ENCODE results near the gene TIAM2.
"Not testable (repeated sequence)": the region's sequence is repeated elsewhere in the genome, so short reads cannot be mapped to it uniquely, and the experiment has no call there.

The TIAM2 gene

DNA sequence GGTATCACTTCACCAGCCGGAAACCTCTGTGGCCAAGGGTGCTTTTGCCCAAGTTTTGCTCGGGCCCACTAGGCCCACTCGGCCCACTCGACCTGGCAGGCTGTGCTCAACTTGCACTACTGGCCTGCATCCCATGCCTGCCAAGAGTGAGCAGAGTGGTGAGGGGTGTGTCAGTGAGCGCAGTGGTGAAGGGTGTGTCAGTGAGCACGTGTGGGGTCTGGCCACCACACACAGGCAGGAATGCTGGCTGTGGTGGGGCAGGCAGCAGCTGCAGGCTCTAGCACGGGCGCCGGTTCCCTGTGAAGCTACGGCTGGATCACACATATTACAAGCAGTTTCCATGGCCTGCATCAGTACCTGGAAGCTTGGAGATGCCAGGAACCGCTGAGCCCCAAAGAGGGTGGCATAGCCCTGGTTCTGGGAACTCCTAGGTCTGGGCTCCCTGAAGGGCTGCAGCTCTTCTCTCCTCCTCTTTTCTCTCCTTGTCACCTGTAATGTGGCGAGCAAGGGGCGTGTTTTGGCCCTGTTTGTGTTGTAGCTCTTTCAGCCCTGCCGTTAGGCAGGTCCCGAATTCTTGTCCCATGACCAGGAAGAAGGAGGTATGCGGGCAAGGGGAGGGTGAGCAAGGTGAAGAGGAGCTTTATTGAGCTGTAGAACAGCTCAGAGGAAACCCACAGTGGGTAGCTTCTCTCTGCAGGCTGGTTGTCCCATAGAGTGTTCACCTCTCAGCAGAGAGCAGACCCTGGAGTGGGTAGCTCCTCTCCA, 217.7 kb downstream of the TIAM2 start:
- DNase-seq, result no peak

DNA sequence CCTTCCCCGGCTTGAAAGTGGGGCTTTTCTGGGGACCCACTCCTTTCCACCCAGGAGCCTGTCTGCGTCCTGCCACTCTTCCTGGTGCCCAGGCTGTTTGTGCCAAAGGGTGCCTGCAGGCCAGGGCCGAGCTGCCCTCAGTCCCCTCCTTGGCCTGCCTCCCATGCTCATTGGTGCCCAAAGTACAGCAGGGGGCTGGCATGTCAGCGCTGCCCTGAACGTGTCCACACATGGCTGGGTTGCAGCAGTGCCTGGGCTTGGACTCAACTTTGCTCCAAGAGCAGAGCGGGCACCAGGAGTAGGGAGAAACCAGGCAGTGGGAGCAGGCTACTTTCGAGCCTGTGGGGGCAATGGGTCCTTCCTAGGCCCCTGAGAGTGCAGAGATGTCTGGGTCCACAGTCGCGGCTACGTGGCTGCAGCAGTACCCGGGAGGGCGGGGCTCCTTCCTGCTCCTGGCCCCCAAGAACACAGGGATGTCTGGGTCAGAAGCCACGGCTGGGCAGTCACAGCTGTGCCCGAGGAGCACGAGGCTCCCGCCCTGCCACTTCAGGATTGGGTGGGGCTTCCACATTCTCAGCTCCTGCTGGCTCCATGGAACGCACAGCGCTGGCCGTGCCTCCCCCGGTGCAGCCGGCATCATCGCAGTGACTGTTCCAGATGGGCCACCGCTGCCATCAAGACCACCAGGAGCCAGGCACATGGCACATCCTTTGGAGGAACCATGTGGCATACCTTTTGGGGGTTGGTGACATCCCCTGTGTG, 218.7 kb downstream of the TIAM2 start:
- no peak for DNase-seq

GRCh38 chr6:155215906-155216305, 220.8 kb downstream of the TIAM2 start:
- DNase-seq, result no peak

- no peak for DNase-seq
Measured at GRCh38 chr6:155216312-155217046, 221.4 kb downstream of the TIAM2 start.

DNA sequence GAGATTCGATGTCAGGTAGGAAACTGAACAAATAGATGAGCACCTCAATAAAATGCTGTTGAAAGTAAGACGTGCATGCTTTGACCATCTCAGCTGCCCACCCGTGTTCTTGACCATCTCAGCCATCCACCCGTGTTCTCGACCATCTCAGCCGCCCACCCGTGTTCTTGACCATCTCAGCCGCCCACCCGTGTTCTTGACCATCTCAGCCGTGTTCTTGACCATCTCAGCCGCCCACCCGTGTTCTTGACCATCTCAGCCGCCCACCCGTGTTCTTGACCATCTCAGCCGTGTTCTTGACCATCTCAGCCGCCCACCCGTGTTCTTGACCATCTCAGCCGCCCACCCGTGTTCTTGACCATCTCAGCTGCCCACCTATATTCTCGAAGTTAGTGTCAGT, 223.6 kb downstream of the TIAM2 start:
- DNase-seq, result not testable (repeated sequence)

DNA sequence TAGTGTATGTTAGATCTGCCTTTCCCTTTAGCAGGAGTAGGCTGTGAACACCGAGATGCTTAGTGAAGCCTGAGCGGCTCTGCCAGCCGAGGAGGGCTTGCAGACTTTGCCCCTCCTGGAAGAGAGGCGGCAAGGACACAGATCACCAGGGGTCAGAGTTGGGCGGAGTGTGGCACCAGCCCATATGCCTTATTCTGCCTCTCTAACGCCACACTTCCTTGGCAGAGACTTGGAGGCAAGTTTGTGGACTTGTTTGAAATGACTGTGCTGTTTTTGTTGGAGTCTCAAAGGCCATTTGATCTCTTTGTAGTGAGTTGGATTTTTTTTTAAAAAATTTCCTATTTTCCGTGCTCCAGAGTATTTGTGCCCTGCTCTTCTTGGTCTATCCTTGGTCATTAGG, 224.2 kb downstream of the TIAM2 start:
- no peak for DNase-seq

GRCh38 chr6:155219858-155220301, 224.8 kb downstream of the TIAM2 start:
- no peak for DNase-seq

GRCh38 chr6:155221086-155221485, 226.0 kb downstream of the TIAM2 start:
- DNase-seq, result peak in 1 of 2 donors; percentile 50

GRCh38 chr6:155222506-155222905, 227.4 kb downstream of the TIAM2 start:
- no peak for DNase-seq

DNA sequence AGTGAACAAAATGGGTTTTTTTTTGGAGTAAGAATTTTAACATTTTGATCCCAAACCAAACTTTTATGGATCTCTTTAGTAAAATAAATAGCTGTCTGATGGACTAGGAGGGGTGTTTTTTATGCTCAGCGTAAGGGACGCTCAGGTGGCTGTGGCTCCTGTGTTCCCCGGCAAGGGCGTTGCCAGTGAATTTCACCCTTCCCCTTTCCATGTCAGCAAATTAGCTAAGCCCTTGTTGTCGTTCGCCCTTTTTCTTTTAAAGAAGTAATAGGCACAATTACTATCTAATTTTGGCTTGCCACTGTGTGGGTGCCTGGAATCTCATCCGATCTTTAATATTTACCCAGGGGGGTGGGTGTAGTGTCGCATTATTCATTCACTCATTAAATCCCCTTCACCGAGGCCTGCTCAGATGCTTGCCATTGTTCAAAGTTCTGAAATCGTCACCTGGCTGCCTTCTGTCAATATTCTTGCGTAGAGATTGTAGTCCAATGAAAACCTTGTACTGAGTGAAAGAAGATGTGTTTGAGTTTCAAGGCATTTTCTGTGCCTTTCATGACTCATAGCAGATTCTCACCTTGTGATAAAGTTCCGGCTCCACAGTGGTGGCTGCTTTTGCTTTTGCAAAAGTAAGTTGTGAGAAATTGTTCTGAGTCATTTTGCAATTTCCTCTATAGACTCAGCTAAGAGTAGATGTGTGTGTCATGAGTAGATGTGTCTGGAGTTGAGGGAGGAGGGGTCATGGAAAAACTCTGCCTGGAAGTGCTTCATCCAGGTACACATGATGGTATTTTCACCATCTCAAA, 228.7 kb downstream of the TIAM2 start:
- peak; percentile 42 to 47 for DNase-seq

DNA sequence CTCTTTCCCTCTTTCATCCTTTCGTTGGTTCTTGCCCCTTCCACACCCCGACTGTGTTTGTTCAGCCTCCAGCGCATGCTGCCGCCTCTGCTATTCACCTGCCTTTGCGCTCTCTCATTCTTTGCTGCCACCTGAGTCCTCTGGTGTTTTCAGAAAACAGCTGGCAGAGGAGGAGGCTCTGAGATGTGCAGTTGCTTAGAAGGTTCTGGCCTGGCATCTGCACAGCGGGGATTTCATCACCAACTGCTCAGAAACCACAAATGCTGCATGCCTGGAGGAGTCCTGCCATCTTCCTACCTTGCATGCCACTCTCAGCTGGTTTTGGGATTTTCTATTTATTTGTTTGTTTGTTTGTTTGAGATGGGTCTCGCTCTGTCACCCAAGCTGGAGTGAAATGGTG, 229.5 kb downstream of the TIAM2 start:
- no peak for DNase-seq

DNA sequence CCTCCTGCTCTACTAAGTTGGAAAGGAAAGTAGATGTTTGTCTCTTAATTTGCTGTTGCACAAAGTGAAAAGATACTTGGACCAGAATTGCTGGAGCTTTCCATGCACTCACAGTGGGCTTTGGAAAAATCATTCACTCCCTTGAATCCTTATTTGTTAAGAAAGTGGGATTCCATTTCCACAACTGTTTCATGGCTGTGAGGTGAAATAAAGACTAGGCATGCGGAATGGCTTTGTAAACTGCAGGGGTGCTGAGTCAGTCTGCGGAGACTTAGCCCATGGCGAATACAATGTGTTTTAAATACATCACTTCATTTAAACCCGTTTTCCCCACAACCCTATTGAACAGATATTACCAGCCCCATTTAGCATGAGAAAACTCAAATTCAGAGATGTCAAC, 231.9 kb downstream of the TIAM2 start:
- DNase-seq, result no peak

GRCh38 chr6:155228546-155229166, 233.5 kb downstream of the TIAM2 start:
- no peak for DNase-seq

DNA sequence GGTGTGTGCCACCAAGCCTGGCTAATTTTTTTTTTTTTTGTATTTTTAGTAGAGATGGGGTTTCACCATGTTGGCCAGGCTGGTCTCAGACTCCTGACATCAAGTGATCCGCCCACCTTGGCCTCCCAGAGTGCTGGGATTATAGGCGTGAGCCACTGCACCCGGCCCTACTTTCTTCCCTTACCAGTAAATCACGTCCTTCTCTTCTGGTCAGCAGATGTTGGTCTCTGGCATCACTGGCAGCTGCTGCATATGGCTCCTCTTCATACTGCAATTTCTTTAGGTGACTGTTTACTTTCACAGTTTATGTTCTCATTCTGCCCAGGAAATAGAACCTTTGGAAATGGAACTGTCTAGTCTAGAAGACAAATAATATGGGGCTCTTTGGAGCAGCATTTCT, 235.9 kb downstream of the TIAM2 start:
- not testable (repeated sequence) for DNase-seq

- DNase-seq, result no peak
Measured at GRCh38 chr6:155232848-155233247, 237.7 kb downstream of the TIAM2 start.

- no peak for DNase-seq
Measured at GRCh38 chr6:155234167-155234566, 239.1 kb downstream of the TIAM2 start.

DNA sequence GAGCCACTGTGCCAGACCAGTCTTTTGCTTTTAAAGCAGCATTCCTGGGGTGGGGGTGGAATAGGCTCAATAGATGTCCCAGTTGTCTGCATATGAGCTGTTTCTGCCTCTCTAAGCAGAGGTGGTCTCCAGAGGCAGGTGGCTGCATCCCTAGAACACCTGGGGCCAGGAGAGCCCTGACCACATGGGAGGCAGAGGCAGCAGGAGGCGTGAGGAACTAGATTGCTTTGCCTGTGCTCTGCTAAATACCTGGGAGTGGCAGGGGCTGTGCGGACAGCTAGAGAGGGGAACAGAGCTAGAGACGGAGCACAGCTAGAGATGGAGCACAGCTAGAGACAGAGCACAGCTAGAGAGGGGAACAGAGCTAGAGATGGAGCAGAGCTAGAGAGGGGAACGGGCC, 239.6 kb downstream of the TIAM2 start:
- DNase-seq, result no peak

DNA sequence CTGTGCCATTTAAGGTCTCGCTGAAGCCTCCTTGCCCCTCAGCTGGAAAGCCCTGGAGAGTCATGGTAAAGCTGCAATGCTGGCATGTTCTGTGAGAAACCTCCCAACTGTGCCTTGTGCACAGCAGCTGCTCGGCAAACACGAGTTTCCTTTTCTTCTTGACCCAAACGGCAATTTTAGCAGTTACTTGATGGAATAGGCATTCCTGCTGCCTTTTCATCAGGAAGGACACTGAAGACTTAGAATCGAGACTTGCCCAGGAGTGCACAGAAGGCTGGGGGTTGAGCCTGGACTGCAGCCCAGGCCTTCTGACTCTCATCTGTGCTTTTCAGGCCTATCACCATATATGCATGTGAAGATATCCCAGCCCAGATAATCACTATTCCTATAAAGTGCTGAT, 240.0 kb downstream of the TIAM2 start:
- DNase-seq, result no peak

GRCh38 chr6:155237613-155238012, 242.5 kb downstream of the TIAM2 start:
- no peak for DNase-seq

- no peak for DNase-seq
Measured at GRCh38 chr6:155240905-155241600, 245.9 kb downstream of the TIAM2 start.

DNA sequence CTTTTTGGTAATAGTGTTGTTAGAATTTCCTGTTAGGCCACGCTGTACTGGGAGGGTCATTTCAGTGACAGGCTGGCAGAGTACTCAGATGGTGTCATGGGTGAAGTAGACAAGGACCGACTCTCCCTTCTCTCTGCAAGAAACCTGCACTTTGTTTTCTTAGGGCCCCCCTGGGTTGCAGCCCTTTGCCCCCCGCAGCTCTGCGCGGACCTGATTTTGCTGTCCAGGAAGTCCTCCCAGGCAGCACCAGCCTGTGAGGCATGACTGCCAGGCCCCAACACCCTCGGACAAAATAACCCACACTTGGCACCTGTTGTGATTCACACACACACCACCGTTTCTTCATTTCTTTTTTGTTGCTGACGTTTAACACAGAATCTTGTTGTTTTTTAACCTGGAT, 246.9 kb downstream of the TIAM2 start:
- no peak for DNase-seq

DNA sequence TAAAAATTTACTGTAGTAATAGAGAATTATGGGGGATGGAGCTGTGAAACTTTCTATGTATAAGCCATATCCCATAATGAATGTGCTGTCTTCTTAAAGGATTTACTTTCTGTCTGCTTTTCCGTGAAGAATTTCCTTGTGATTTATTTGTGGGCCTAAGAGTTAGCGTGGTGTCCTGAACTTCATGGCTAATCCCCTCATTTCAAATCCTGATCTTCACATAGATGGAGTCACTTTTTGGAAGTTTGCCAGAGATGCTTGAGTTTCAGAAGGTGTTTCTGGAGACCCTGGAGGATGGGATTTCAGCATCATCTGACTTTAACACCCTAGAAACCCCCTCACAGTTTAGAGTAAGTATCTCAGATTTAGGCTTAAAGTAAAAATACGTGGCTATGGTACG, 249.3 kb downstream of the TIAM2 start:
- no peak for DNase-seq
